ENCODE data around the gene LYPLAL1. TPM values are rescaled to one million over a fixed set of nuclear protein-coding genes. Genes with fewer than 3 reads are reported as not detected.

Gene LYPLAL1
- 10 to 100 TPM; 22.4 to 32.9 TPM for total RNA-seq

- no peaks in the 10 kb centered on the region for H3K27me3 ChIP-seq
- peak within 1 kb of the TSS; percentile 52 to 83 for H3K4me3 ChIP-seq
- intact Hi-C loops (cut with DNase I): no loop called here
- peak; percentile 94 for ATAC-seq
- DNase-seq: peak; percentile 89 to 93 (median 90)
- H3K27ac ChIP-seq: peak within 1 kb of the TSS; percentile 46 to 98 (median 94)
- H3K9me3 ChIP-seq: no peaks in the 10 kb centered on the region
- peak; percentile 76 to 95 (median 92) for TF ChIP-seq POLR2A (IDR thresholded peaks at IDR 0.05)
- peak in 1 of 7 experiments; percentile 14 for TF ChIP-seq CTCF (IDR thresholded peaks at IDR 0.05)
- H3K4me1 ChIP-seq: peaks cover 36% of the 10 kb centered on the region
- H3K36me3 ChIP-seq (replicated peaks in 1 of 2; ENCODE audit: insufficient read depth in 1 of 2, low read depth in 2 of 2): no peaks in the 10 kb centered on the region
- WGBS, 2 donors: 0 to 1% methylated on average over 32 to 48 of the region's 48 CpGs
Measured at GRCh38 chr1:219173758-219174459, at the start of gene LYPLAL1. Gene LYPLAL1, plus strand, starts transcription at chr1:219173878. Its CDS starts 13 bp downstream, at chr1:219173891.

- intact Hi-C loops (cut with DNase I): no loop called here
- TF ChIP-seq POLR2A (IDR thresholded peaks at IDR 0.05) (no peak), CTCF (IDR thresholded peaks at IDR 0.05) (no peak)
- Histone ChIP-seq H3K9me3 (no peaks in the 10 kb centered on the region), H3K36me3 (replicated peaks in 1 of 2; ENCODE audit: insufficient read depth in 1 of 2, low read depth in 2 of 2) (no peaks in the 10 kb centered on the region), H3K27ac (no peak overlapping the region), H3K27me3 (no peaks in the 10 kb centered on the region), H3K4me3 (no peak overlapping the region), H3K4me1 (no peaks in the 10 kb centered on the region)
- DNase-seq (no peak), ATAC-seq (no peak)
- 68 to 74% methylated on average over 5 of the region's 5 CpGs for WGBS, 2 donors
Measured at GRCh38 chr1:219124163-219124562, 49.5 kb upstream of the LYPLAL1 start.

- DNase-seq: no peak
- 97 to 100% methylated on average over 4 of the region's 4 CpGs for WGBS, 2 donors
- intact Hi-C loops (cut with DNase I): no loop called here
- Histone ChIP-seq H3K4me3 (no peak overlapping the region), H3K36me3 (replicated peaks in 1 of 2; ENCODE audit: insufficient read depth in 1 of 2, low read depth in 2 of 2) (no peaks in the 10 kb centered on the region), H3K9me3 (no peaks in the 10 kb centered on the region), H3K27me3 (no peaks in the 10 kb centered on the region), H3K4me1 (no peaks in the 10 kb centered on the region), H3K27ac (no peak overlapping the region)
- TF ChIP-seq POLR2A (IDR thresholded peaks at IDR 0.05): no peak
- TF ChIP-seq CTCF (IDR thresholded peaks at IDR 0.05): no peak
- ATAC-seq: no peak
Measured at GRCh38 chr1:219125342-219125741, 48.3 kb upstream of the LYPLAL1 start.

- Histone ChIP-seq H3K4me3 (no peak overlapping the region), H3K4me1 (no peaks in the 10 kb centered on the region), H3K9me3 (no peaks in the 10 kb centered on the region), H3K27ac (no peak overlapping the region), H3K36me3 (replicated peaks in 1 of 2; ENCODE audit: insufficient read depth in 1 of 2, low read depth in 2 of 2) (no peaks in the 10 kb centered on the region), H3K27me3 (no peaks in the 10 kb centered on the region)
- TF ChIP-seq CTCF (IDR thresholded peaks at IDR 0.05) (no peak), POLR2A (IDR thresholded peaks at IDR 0.05) (no peak)
- no peak for DNase-seq
- ATAC-seq: no peak
- intact Hi-C loops (cut with DNase I): no loop called here
- 73 to 83% methylated on average over 2 of the region's 2 CpGs for WGBS, 2 donors
Measured at GRCh38 chr1:219126377-219126776, 47.3 kb upstream of the LYPLAL1 start.

GRCh38 chr1:219128957-219129356 lies 44.7 kb upstream of the LYPLAL1 start:
- intact Hi-C loops (cut with DNase I): no loop called here
- no peak overlapping the region for H3K27ac ChIP-seq
- no peak for DNase-seq
- H3K4me1 ChIP-seq: no peaks in the 10 kb centered on the region
- no peaks in the 10 kb centered on the region for H3K9me3 ChIP-seq
- TF ChIP-seq POLR2A (IDR thresholded peaks at IDR 0.05) (no peak), CTCF (IDR thresholded peaks at IDR 0.05) (no peak)
- no peaks in the 10 kb centered on the region for H3K27me3 ChIP-seq
- no peak overlapping the region for H3K4me3 ChIP-seq
- 90 to 93% methylated on average over 2 of the region's 2 CpGs for WGBS, 2 donors
- no peaks in the 10 kb centered on the region for H3K36me3 ChIP-seq (replicated peaks in 1 of 2; ENCODE audit: insufficient read depth in 1 of 2, low read depth in 2 of 2)
- no peak for ATAC-seq
